ENCODE measurements around the gene MTHFD1L.
"Not testable (repeated sequence)": the region's sequence is repeated elsewhere in the genome, so short reads cannot be mapped to it uniquely, and the experiment has no call there.

The MTHFD1L gene

GRCh38 chr6:151036869-151037680 lies 171.6 kb downstream of the MTHFD1L start:
- FAIRE-seq, result peak; percentile 80
- DNase-seq (ENCODE audit: low spot score), result peak; percentile 92

GRCh38 chr6:151038616-151039015 lies 173.1 kb downstream of the MTHFD1L start:
- DNase-seq (ENCODE audit: low spot score) (no peak), FAIRE-seq (no peak)

DNA sequence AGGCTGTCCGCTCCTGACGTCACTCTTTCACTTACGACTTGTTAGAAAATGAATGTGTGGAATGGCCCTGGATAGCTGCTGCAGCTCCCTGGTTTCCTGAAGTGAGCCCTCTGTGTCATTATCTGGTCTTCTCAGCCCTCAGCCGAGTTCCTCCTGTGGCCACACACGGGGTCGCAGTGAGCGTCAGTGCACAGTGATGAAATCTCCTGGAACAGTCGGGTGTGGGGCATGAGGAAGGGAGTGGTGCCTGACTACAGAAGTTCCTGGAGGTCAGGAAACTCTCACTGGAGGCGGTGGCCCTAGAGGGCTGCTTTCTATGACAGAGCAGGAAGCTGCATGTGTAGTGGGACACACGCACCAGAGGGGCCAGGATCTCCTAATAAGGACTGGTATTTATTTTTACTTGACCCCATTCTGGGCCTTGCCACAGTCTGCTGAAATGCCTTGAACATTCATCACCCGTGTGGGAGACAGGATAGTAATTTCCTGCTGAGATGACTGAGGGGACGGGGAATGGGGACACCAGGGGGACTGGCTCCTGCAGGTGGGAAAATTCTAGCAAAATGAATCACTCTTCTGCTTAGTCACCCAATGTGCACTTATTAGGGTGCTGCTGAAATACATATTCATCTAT lies 175.5 kb downstream of the MTHFD1L start:
- DNase-seq (ENCODE audit: low spot score) (peak; percentile 98), FAIRE-seq (peak; percentile 83)

- DNase-seq (ENCODE audit: low spot score) (no peak), FAIRE-seq (no peak)
Measured at GRCh38 chr6:151041686-151042085, 176.2 kb downstream of the MTHFD1L start.

DNA sequence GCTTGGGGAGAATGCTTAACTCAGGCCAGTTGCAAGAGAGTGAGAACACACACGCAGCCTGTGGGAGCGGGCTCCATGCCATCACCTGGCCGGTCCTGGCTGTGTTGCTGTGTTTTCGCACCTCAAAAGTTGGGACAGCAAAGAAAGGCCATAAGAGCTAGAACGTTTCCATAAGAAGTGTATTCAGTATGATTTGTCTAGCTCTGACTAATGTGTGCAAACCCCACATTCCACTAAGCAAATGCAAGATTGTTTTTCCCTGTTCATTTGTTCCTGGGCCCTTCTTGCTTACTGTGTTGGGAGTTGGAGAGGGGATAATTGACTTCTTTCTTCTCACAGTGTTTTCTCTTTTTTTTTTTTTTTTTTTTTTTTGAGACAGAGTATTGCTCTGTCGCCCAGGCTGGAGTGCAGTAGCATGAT lies 177.4 kb downstream of the MTHFD1L start:
- DNase-seq (ENCODE audit: low spot score), result peak; percentile 53
- not testable (repeated sequence) for FAIRE-seq

- FAIRE-seq (no peak), DNase-seq (ENCODE audit: low spot score) (no peak)
Measured at GRCh38 chr6:151043944-151044343, 178.4 kb downstream of the MTHFD1L start.

GRCh38 chr6:151044465-151045441 lies 179.3 kb downstream of the MTHFD1L start:
- DNase-seq (ENCODE audit: low spot score), result peak; percentile 95

DNA sequence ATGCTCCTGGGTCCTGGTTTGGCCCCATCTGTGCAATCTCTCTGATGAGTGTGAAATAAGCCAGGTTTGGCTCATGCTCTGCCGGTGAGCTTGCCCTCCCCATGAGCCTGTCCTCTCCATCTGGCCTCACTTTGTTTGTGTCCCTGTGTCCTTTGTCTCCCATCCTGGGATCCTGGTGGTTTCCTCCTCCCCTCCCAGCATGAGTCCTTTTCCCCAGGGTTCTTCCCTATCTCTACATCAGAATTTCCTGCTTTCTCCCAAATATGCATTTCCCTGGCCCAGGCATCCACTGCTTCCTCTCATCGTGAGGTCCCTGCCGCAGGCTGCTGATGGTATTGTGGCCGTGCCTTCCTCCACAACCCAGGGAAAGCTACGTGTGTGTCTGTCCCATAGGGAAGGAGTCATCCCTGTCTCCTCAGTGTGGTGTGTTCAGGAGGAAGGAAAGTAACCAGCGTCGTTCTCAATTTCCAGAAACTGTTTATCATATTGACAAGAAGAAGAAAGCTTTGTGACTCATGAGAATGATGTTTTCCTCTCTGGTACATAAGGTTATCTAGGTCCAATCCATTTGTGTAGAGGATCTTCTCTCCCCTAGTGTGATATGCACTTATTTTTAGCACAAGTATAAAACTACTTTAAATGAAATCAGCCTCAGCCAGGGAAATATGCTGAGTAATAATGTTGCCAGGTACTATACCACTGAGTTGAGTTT lies 180.2 kb downstream of the MTHFD1L start:
- DNase-seq (ENCODE audit: low spot score) (peak; percentile 71), FAIRE-seq (peak; percentile 60)

More at GRCh38 chr6:151044465-151045441, 179.3 kb downstream of the MTHFD1L start:
- FAIRE-seq, result peak; percentile 82

DNA sequence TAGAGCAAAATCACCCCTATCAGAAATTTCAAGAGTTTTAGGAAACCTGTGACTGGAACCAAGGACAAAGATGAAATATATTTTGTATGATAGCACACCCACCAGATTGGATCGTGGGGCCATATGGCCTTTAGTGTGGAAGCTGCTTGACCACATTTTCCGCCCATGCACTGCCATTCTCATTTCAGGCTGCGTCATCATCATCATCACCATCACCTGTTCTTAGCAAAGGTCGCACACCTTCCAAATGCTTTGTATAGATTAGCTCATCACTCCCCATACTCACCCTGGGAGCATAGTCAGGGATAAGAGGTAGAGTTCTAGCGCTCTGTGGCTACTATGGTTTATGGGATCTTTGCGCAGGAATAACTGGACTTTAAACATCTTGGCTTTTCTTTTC lies 185.7 kb downstream of the MTHFD1L start:
- FAIRE-seq (no peak), DNase-seq (ENCODE audit: low spot score) (no peak)

DNA sequence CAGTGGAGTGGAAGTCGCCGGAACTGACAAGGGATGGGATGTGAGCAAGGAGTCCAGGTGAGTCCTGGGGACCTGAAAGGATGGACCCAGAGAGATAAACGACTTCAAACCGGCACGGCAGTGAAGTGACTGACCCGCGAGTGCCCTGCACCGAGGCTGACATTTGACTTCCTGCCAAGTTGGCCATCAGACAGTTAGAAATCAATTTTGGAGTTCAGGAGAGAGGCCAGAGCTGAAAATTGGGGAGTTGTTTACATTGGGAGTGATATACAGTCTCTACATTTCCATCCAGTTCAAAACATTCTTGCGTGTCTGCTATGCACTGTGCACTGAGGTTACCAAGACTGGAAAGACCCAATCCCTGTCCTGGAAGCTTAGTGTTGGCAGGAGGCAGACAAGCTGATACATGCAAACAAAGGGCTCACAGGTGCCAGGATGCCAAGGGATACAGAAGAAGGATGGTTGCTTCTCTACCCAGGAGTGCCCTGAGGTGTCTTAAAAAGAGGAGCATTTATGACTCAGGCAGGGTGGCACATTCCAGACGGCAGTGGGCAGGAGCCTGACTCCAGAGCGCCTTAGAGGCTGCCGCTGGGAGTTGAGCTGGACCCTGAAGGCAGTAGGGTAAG lies 186.6 kb downstream of the MTHFD1L start:
- no peak for DNase-seq (ENCODE audit: low spot score)
- no peak for FAIRE-seq

GRCh38 chr6:151054306-151054705 lies 188.8 kb downstream of the MTHFD1L start:
- FAIRE-seq (no peak), DNase-seq (ENCODE audit: low spot score) (no peak)

DNA sequence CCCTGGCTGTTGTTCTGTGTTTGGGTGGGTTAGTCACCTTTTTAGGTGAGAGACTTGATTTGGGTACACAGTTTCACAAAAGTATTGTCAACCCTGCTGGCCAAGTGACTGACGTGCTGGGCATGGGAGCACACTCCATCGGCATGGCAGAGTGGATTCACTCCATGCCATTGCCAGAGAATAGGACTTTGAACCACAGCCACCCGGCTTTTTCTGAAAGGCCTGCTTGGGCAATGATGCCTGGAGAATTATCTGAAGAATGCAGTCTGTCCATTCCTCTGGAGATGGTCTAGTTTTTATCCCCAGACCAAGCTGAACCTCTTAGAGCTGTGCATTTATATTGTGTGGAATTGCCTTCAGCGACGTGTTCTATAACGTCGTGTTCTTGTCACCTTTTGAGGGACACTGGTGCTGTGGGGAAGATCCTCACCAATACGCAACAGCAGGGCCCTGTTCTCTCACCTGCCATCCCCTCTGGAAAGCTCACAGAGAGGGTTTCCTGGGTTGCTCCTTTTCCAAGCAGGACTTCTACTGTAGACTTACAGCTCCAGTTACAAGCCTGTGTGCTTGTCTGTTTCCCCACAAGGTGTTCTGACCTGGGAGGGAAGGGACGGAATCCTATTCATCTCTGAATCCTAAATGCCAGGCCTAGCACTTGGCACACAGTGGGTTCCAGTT lies 190.9 kb downstream of the MTHFD1L start:
- DNase-seq (ENCODE audit: low spot score), result no peak
- no peak for FAIRE-seq

- DNase-seq (ENCODE audit: low spot score) (no peak), FAIRE-seq (no peak)
Measured at GRCh38 chr6:151057061-151057460, 191.6 kb downstream of the MTHFD1L start.

DNA sequence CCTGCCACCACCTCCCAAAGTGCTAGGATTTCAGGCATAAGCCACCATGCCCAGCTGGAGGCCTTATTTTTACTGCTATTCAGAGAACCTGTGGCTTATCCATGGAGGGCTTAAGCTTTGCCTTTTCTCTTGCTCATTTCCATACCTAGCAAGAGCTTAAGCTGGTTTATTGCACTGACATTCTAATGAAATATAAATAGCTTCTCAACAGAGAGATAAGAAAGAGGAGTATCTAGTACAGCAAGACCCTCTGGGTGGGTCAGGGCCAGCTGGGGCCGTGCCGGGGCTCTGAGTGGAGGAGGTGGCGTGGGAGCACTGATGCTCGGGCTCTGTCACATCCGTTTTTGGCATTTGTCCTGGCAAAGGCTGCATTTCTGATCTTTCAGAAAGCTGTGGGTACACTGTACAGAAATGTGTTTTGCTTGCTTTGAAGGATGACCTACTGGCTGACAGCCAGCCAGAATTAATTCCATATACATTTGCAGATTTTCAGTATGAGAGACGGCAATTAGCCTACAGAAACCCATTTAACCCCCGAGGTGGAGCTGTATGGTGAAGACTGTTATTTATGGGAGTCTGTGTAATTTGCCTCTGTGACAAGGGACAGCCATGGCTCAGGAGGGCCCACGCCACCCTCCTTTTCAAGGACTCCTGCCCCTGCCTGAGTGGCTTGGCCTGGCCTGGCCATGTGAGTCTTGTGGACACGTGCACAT lies 192.7 kb downstream of the MTHFD1L start:
- DNase-seq (ENCODE audit: low spot score) (no peak), FAIRE-seq (no peak)

DNA sequence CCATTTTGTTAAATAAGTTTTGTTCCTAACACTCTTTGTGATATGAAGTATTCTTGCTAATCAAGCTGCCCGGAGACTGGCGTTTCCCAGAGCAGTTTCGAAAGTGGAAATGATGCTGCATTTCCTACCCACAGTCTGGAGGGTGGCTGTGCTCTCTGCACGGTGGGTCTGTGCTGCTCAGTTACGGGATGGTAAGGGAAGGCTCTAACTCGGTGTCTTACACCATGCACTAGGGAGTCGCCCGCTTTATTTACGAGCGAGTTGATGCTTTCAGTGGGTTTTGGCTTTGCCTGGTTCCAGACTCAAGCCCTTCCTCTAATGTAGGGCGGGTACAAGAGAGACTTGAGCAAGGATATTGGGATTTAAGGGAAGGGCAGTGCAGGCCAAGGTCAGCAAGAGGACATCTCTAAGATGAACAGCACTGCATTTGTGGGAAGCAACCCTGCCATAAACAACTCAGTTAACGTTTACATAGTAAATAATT lies 194.2 kb downstream of the MTHFD1L start:
- DNase-seq (ENCODE audit: low spot score), result no peak

DNA sequence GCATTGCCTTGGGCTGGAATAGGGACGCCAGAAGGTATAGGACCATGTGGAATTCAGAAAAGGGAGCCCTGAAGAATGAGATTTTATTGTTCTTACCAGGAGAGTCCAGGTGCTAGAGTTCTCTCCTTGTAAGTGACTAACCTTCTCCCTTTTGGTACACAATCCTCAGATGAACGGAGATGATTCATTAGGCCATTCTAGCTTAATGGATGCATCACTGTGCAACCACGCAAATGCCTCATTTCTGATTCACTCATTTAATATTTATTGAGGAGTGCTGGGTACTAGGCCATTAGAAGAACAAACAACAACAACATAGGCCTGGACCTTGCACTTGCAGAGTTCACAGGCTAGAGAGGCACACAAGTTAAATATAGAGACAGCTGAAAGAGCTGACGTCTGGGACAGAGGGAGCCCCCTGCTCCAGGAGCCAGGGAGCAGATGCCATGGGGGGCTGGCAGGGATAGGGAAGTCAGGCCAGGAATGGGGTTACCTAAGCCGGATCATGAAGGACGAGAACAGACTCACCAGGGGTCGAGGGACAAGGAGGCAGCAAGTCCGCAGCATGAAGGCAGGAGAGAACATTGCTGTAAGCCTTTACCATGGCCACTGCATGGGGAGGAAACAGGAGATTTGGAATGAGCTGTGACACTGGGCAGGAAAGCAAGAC lies 194.7 kb downstream of the MTHFD1L start:
- peak; percentile 88 for DNase-seq (ENCODE audit: low spot score)
- peak; percentile 73 for FAIRE-seq

More for the DNA sequence above, 194.2 kb downstream of the MTHFD1L start:
- FAIRE-seq, result no peak

DNA sequence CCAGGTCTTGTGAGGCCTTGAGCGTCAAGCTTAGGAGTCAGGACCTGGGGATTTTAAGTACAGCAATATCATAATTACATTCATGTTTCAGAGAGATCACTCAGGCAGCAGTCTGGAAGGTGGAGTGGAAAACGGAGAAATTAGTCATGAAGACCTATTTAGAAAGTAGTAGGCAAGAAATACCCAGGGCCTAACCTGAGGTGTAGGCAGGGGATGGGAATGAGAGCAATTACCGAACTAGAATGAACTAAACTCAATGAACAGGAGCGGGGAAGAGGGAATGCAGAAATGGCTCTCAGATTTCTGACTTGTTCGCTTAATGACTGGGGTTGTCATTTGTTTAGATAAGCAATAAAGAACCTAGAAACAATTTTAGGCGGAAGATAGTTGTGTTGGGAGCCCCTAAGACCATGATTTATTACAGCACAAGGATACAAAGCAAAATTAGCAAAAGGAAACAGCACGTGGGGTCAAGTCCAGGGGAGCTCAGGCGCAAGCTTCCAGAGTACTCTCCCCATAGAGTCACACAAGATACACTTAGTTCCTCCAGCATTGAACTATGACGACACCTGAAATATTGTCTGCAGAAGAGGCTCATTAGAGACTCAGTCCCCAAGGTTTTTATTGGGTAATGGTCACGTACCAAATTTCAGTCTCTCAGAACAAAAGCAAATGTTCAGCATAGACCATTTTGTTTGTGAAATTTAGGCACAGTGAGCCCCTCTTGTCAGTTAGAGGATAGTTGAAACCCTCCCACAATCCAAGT lies 195.4 kb downstream of the MTHFD1L start:
- DNase-seq (ENCODE audit: low spot score), result no peak

GRCh38 chr6:151063352-151063751 lies 197.8 kb downstream of the MTHFD1L start:
- no peak for FAIRE-seq
- no peak for DNase-seq (ENCODE audit: low spot score)

More for the DNA sequence above, 195.4 kb downstream of the MTHFD1L start:
- no peak for FAIRE-seq
